ENCODE data around the gene C19orf81. TPM values are rescaled to one million over a fixed set of nuclear protein-coding genes. Genes with fewer than 3 reads are reported as not detected.

Gene C19orf81
- total RNA-seq, 1 experiment from 2014 or later: 14.5 TPM

DNA sequence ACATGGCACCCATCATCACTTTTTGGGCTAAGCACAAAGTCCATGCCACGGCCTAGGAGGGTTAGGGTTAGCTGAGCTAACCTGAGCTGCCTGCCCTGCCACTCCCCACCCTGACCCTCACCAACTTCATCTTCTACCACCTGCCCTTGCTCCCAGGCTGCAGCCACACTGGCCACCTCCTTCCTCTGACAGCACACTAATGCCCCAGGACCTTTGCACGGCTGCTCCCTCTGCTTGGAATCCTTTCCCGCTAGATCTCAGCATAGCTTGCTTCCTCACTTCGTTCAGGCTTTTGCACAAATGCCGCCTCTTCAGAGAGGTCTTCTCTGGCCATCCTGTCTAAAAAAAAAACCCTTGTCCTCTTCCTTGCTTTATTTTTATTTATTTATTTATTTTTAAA is 57.1 kb downstream of the C19orf81 start:
- Histone ChIP-seq H4K20me1 (ENCODE audit: insufficient read depth) (no peaks in the 10 kb centered on the region), H3K9me3 (ENCODE audit: control insufficient read depth in 1 of 2, insufficient read depth in 1 of 2, low read depth in 1 of 2, low read length in 2 of 2) (no peaks in the 10 kb centered on the region), H3K36me3 (ENCODE audit: control insufficient read depth in 1 of 2, insufficient read depth in 2 of 2, low read length in 2 of 2) (no peaks in the 10 kb centered on the region), H3K27ac (ENCODE audit: low read depth, low read length) (no peak overlapping the region), H3K9me2 (ENCODE audit: insufficient read depth) (no peaks in the 10 kb centered on the region), H3K79me2 (ENCODE audit: insufficient read depth, low read length) (no peaks in the 10 kb centered on the region), H3K9ac (ENCODE audit: low read length) (no peak overlapping the region), H3K4me3 (replicated peaks in 1 of 2; ENCODE audit: low read depth in 1 of 2, low read length in 2 of 2) (no peak overlapping the region), H3K4me1 (ENCODE audit: control insufficient read depth in 1 of 2, insufficient read depth in 2 of 2, low read length in 2 of 2) (peaks cover 0 to 2% of the 10 kb centered on the region in 2 experiments; a peak in 2 of 4 replicates), H3K4me2 (ENCODE audit: low read length) (no peak overlapping the region), H3K27me3 (ENCODE audit: insufficient read depth, low read length) (no peaks in the 10 kb centered on the region; the same call in 1 of the 2 replicates), H2AFZ (ENCODE audit: low read depth, low read length, poor library complexity, severe bottlenecking) (no peak overlapping the region)
- TF ChIP-seq, protein P1, sequence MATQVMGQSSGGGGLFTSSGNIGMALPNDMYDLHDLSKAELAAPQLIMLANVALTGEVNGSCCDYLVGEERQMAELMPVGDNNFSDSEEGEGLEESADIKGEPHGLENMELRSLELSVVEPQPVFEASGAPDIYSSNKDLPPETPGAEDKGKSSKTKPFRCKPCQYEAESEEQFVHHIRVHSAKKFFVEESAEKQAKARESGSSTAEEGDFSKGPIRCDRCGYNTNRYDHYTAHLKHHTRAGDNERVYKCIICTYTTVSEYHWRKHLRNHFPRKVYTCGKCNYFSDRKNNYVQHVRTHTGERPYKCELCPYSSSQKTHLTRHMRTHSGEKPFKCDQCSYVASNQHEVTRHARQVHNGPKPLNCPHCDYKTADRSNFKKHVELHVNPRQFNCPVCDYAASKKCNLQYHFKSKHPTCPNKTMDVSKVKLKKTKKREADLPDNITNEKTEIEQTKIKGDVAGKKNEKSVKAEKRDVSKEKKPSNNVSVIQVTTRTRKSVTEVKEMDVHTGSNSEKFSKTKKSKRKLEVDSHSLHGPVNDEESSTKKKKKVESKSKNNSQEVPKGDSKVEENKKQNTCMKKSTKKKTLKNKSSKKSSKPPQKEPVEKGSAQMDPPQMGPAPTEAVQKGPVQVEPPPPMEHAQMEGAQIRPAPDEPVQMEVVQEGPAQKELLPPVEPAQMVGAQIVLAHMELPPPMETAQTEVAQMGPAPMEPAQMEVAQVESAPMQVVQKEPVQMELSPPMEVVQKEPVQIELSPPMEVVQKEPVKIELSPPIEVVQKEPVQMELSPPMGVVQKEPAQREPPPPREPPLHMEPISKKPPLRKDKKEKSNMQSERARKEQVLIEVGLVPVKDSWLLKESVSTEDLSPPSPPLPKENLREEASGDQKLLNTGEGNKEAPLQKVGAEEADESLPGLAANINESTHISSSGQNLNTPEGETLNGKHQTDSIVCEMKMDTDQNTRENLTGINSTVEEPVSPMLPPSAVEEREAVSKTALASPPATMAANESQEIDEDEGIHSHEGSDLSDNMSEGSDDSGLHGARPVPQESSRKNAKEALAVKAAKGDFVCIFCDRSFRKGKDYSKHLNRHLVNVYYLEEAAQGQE (IDR thresholded peaks at IDR 0.05; ENCODE audit: low read depth): no peak
- TF ChIP-seq, protein P2, sequence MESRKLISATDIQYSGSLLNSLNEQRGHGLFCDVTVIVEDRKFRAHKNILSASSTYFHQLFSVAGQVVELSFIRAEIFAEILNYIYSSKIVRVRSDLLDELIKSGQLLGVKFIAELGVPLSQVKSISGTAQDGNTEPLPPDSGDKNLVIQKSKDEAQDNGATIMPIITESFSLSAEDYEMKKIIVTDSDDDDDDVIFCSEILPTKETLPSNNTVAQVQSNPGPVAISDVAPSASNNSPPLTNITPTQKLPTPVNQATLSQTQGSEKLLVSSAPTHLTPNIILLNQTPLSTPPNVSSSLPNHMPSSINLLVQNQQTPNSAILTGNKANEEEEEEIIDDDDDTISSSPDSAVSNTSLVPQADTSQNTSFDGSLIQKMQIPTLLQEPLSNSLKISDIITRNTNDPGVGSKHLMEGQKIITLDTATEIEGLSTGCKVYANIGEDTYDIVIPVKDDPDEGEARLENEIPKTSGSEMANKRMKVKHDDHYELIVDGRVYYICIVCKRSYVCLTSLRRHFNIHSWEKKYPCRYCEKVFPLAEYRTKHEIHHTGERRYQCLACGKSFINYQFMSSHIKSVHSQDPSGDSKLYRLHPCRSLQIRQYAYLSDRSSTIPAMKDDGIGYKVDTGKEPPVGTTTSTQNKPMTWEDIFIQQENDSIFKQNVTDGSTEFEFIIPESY (IDR thresholded peaks at IDR 0.05; ENCODE audit: extremely low read depth, insufficient replicate concordance, low read length): no peak
- TF ChIP-seq SRF (IDR thresholded peaks at IDR 0.05; ENCODE audit: low read depth) (no peak), ZFX (IDR thresholded peaks at IDR 0.05) (no peak), EZH2phosphoT487 (IDR thresholded peaks at IDR 0.05; ENCODE audit: borderline replicate concordance) (no peak), FOSL1 (IDR thresholded peaks at IDR 0.05; ENCODE audit: low read depth) (no peak), SP1 (IDR thresholded peaks at IDR 0.05; ENCODE audit: low read depth) (no peak), ZNF274 (IDR thresholded peaks at IDR 0.05; ENCODE audit: low read depth, low read length) (no peak), RAD21 (IDR thresholded peaks at IDR 0.05; ENCODE audit: low read depth) (no peak), YY1 (IDR thresholded peaks at IDR 0.05; ENCODE audit: extremely low read depth, insufficient replicate concordance, low read depth, low read length) (no peak), ELF1 (IDR thresholded peaks at IDR 0.05; ENCODE audit: borderline replicate concordance, low read depth) (no peak), SIN3A (IDR thresholded peaks at IDR 0.05; ENCODE audit: low read depth) (no peak), JUND (IDR thresholded peaks at IDR 0.05) (no peak)
- TF ChIP-seq, protein P3, sequence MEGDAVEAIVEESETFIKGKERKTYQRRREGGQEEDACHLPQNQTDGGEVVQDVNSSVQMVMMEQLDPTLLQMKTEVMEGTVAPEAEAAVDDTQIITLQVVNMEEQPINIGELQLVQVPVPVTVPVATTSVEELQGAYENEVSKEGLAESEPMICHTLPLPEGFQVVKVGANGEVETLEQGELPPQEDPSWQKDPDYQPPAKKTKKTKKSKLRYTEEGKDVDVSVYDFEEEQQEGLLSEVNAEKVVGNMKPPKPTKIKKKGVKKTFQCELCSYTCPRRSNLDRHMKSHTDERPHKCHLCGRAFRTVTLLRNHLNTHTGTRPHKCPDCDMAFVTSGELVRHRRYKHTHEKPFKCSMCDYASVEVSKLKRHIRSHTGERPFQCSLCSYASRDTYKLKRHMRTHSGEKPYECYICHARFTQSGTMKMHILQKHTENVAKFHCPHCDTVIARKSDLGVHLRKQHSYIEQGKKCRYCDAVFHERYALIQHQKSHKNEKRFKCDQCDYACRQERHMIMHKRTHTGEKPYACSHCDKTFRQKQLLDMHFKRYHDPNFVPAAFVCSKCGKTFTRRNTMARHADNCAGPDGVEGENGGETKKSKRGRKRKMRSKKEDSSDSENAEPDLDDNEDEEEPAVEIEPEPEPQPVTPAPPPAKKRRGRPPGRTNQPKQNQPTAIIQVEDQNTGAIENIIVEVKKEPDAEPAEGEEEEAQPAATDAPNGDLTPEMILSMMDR (IDR thresholded peaks at IDR 0.05 in 2 of 3, conservative IDR thresholded peaks at IDR 0.05 in 1 of 3; ENCODE audit: borderline replicate concordance in 1 of 3, insufficient read depth in 1 of 3, low read depth in 2 of 3, low read length in 2 of 3): no peak
- CTCF ChIA-PET: interaction anchor here (1.1 to 5.0 kb wide), 4 partner anchors 11 to 77 kb away, joined by 3 to 45 read pairs (median 10); no protein-coding TSS in a partner anchor
- DNase-seq (ENCODE audit: low read depth, low spot score): no peak
- intact Hi-C loops (cut with micrococcal nuclease): loop anchor here (5.0 to 10.0 kb wide), 2 partner anchors 169 to 342 kb away; partner anchors contain the start of gene NAPSA
- POLR2A ChIA-PET: no interaction called here
- RAD21 ChIA-PET (ENCODE audit: low non-redundant PET in 1 of 2, low total read pairs in 2 of 2, uncharacterized antibody in 2 of 2, unreplicated experiment in 2 of 2): no interaction called here
- no peak for ATAC-seq
- no TSS peak for BruUV-seq (replicated peaks)

All from HCT116 (cell line).